Measurements from ENCODE around the gene DCHS1.

The DCHS1 gene

GRCh38 chr11:6681949-6682348, 26.3 kb upstream of the DCHS1 start:
- no peaks in the 10 kb centered on the region for H3K27me3 ChIP-seq
- no peak for DNase-seq
- peak overlapping the region; percentile 78 for H3K4me3 ChIP-seq (ENCODE audit: low read depth, low read length)
- no peaks in the 10 kb centered on the region for H3K9me3 ChIP-seq
- H3K36me3 ChIP-seq: peaks cover 3% of the 10 kb centered on the region; the same call in 1 of the 2 replicates
- no peak for TF ChIP-seq CTCF (IDR thresholded peaks at IDR 0.05; ENCODE audit: low read depth, low read length)
- H3K4me1 ChIP-seq: no peaks in the 10 kb centered on the region

- TF ChIP-seq CTCF (IDR thresholded peaks at IDR 0.05; ENCODE audit: low read depth, low read length): no peak
- Histone ChIP-seq H3K4me1 (no peaks in the 10 kb centered on the region), H3K9me3 (no peaks in the 10 kb centered on the region), H3K4me3 (ENCODE audit: low read depth, low read length) (peak overlapping the region; percentile 78), H3K27me3 (no peaks in the 10 kb centered on the region), H3K36me3 (peaks cover 3% of the 10 kb centered on the region; the same call in 1 of the 2 replicates)
- DNase-seq: no peak
These were observed 25.9 kb upstream of the DCHS1 start for GRCh38 chr11:6681505-6681904.

DNA sequence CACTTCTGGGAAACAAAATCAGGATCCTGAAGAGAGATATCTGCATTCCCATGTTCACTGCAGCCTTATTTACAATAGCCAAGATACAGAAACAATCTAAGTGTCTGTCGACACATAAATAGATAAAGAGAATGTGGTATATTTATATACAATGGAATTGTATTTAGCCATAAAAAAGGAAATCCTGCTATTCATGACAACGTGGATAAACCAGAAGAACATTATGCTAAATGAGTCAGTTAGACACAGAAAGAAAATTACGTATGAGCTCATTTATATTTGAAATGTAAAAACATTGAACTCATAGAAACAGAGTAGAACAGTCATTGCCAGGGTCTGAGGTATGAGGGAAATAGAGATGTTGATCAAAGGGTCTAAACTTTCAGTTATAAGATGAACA, 21.4 kb upstream of the DCHS1 start:
- no peak for TF ChIP-seq CTCF (IDR thresholded peaks at IDR 0.05; ENCODE audit: low read depth, low read length)
- Histone ChIP-seq H3K27me3 (no peaks in the 10 kb centered on the region), H3K9me3 (no peaks in the 10 kb centered on the region), H3K4me3 (ENCODE audit: low read depth, low read length) (no peak overlapping the region), H3K4me1 (no peaks in the 10 kb centered on the region), H3K36me3 (peaks cover 3% of the 10 kb centered on the region; the same call in 1 of the 2 replicates)
- no peak for DNase-seq

DNA sequence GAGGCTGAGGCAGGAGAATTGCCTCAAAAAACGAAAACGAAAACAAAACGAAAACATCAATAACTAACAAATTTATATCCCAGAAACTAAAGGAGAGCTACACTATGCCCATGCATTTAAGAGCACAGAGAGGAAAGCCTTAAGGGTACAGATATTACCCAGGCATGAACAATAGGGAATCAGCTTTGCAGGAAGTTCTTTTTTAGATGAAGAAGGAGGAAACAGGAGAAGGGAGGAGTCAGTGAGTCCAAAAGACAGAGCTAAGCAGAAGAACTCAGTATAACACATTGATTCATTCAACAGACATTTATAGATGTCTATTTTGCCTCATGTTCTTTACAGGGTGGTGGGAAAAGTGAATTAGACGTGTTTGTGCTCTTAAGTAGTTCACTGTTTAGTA, 19.3 kb upstream of the DCHS1 start:
- no peak for DNase-seq
- Histone ChIP-seq H3K27me3 (no peaks in the 10 kb centered on the region), H3K36me3 (no peaks in the 10 kb centered on the region), H3K4me3 (ENCODE audit: low read depth, low read length) (no peak overlapping the region), H3K9me3 (no peaks in the 10 kb centered on the region), H3K4me1 (no peaks in the 10 kb centered on the region)
- TF ChIP-seq CTCF (IDR thresholded peaks at IDR 0.05; ENCODE audit: low read depth, low read length): no peak

- Histone ChIP-seq H3K4me3 (ENCODE audit: low read depth, low read length) (no peak overlapping the region), H3K4me1 (no peaks in the 10 kb centered on the region), H3K36me3 (no peaks in the 10 kb centered on the region), H3K9me3 (no peaks in the 10 kb centered on the region), H3K27me3 (no peaks in the 10 kb centered on the region)
- no peak for TF ChIP-seq CTCF (IDR thresholded peaks at IDR 0.05; ENCODE audit: low read depth, low read length)
- DNase-seq: no peak
These were observed 18.6 kb upstream of the DCHS1 start for GRCh38 chr11:6674219-6674597.

DNA sequence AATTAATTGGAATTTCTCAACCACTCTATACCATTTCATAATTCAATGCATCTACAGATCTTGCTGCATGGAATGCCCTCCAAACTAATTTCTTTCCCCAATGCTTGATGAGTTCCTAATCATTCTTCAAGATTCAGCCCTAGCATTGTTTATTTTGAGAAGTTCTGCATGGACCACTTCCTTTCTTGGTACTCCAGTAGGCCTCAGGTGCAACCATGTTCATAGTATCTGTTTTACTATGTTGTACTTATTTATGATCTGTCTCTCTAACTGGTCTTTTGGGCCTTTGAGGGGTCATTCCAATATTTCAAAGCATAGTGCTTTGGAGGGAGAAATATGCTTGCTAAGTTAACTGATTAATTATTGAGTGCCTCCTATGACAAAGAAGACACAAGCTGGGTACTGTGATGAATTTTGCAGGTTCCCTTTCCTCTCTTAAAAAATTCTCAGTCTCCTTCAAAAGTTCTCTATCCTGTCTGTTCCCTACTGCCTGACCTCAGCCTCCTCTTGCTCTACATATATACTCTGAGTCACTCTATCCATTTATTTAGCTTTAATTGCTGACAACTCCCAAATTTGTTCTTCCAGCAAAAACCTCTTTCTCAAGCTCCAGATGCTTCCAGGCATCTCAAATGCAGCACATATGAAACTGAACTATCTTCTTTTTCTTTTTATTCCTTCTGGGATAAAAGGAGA, 18.1 kb upstream of the DCHS1 start:
- TF ChIP-seq CTCF (IDR thresholded peaks at IDR 0.05; ENCODE audit: low read depth, low read length): no peak
- no peak for DNase-seq
- H3K27me3 ChIP-seq: no peaks in the 10 kb centered on the region
- H3K36me3 ChIP-seq: no peaks in the 10 kb centered on the region
- H3K9me3 ChIP-seq: no peaks in the 10 kb centered on the region
- H3K4me1 ChIP-seq: no peaks in the 10 kb centered on the region
- no peak overlapping the region for H3K4me3 ChIP-seq (ENCODE audit: low read depth, low read length)
